Adrenal gland (tissue), 5 donors: ENCODE data around the gene MYO1E.

Source experiments
- CTCF ChIP-seq, 6 experiments: fragments of 450-650 bp in 4 of 6; fragments of 200-600 bp in 2 of 6; sonication (generic) in 1 of 6; IDR thresholded peaks; 1 replicate in 5 of 6; 2 replicates in 1 of 6; pipeline versions ENCODE4 v1.5.1 to v1.8.0; 2016 to 2021; ENCODE audit warnings: antibody characterized with exemption in 6 of 6, mild to moderate bottlenecking in 2 of 6, moderate library complexity in 1 of 6
- POLR2A ChIP-seq, 2 donors: fragments of 450-650 bp; IDR thresholded peaks; one replicate each; pipeline ENCODE4 v1.6.1; 2017; ENCODE audit warnings: antibody characterized with exemption in 2 of 2, mild to moderate bottlenecking in 2 of 2, moderate library complexity in 1 of 2
- donor health status: DM: no; HTN: no; CAD: no.

- TF ChIP-seq CTCF (IDR thresholded peaks at IDR 0.05): no peak
- no peak for TF ChIP-seq POLR2A (IDR thresholded peaks at IDR 0.05)
Measured at GRCh38 chr15:59271595-59272201, 101.0 kb downstream of the MYO1E start.
